Measurements from ENCODE around the gene ZBED6. TPM values are rescaled to one million over a fixed set of nuclear protein-coding genes. Genes with fewer than 3 reads are reported as not detected.

Gene ZBED6
- total RNA-seq, 1 donor = 40.2 TPM

GRCh38 chr1:203835476-203835875, 40.1 kb downstream of the ZBED6 start:
- no peak for DNase-seq (ENCODE audit: low read depth)
- TF ChIP-seq CTCF (IDR thresholded peaks at IDR 0.05; ENCODE audit: insufficient read depth, low read depth, low read length) = peak; percentile 10
- no peak overlapping the region for H3K4me3 ChIP-seq (ENCODE audit: low read depth, low read length)

- DNase-seq (ENCODE audit: low read depth) = peak; percentile 77
- no peak for TF ChIP-seq CTCF (IDR thresholded peaks at IDR 0.05; ENCODE audit: insufficient read depth, low read depth, low read length)
Observed at GRCh38 chr1:203839081-203839480, 43.7 kb downstream of the ZBED6 start.

GRCh38 chr1:203840208-203840808, 44.9 kb downstream of the ZBED6 start:
- no peak for TF ChIP-seq CTCF (IDR thresholded peaks at IDR 0.05; ENCODE audit: insufficient read depth, low read depth, low read length)
- no peak overlapping the region for H3K4me3 ChIP-seq (ENCODE audit: low read depth, low read length)
- DNase-seq (ENCODE audit: low read depth) = no peak

More at GRCh38 chr1:203839081-203839480, 43.7 kb downstream of the ZBED6 start:
- H3K4me3 ChIP-seq (ENCODE audit: low read depth, low read length) = no peak overlapping the region

GRCh38 chr1:203842559-203842876, 47.1 kb downstream of the ZBED6 start:
- no peak for TF ChIP-seq CTCF (IDR thresholded peaks at IDR 0.05; ENCODE audit: insufficient read depth, low read depth, low read length)
- no peak overlapping the region for H3K4me3 ChIP-seq (ENCODE audit: low read depth, low read length)

GRCh38 chr1:203843435-203843834, 48.0 kb downstream of the ZBED6 start:
- H3K4me3 ChIP-seq (ENCODE audit: low read depth, low read length) = no peak overlapping the region
- no peak for DNase-seq (ENCODE audit: low read depth)
- no peak for TF ChIP-seq CTCF (IDR thresholded peaks at IDR 0.05; ENCODE audit: insufficient read depth, low read depth, low read length)

More at GRCh38 chr1:203842559-203842876, 47.1 kb downstream of the ZBED6 start:
- DNase-seq (ENCODE audit: low read depth) = no peak

Small RNA genes within 50 kb of the gene (small RNA-seq; reads per million reads assigned to genes)
- 3.0 reads per million, percentile 68 among the genes with 10 or more reads in this experiment for gene ZC3H11A

Other genes starting within 250 kb of the ZBED6 start
- gene ATP2B4, start 168.8 kb upstream of the ZBED6 start, total RNA-seq = 135 and 214 TPM in 2 replicates
- under 0.01 TPM in 1 of 2 replicates, not detected in the other for gene LAX1, start 30.4 kb upstream of the ZBED6 start, total RNA-seq
- 112 and 128 TPM in 2 replicates for gene ZC3H11A, start within 50 bp of the ZBED6 start, total RNA-seq
- 38.7 and 53.1 TPM in 2 replicates for gene SNRPE, start 66.0 kb downstream of the ZBED6 start, total RNA-seq

Data from fibroblast of villous mesenchyme (primary cell).